Testis (tissue), 2 donors: ENCODE results near the gene SPINK9.

Source experiments
- CTCF ChIP-seq, 3 experiments: fragments of 450-650 bp in 2 of 3; fragments of 200-600 bp in 1 of 3; sonication (generic) in 1 of 3; IDR thresholded peaks; one replicate each; pipeline ENCODE4 v1.5.1; 2016 to 2019; ENCODE audit warnings: antibody characterized with exemption in 3 of 3, mild to moderate bottlenecking in 2 of 3, moderate library complexity in 1 of 3
- POLR2A ChIP-seq: fragments of 450-650 bp; IDR thresholded peaks from one replicate; pipeline ENCODE4 v1.6.1; 2017; ENCODE audit warnings: antibody characterized with exemption, mild to moderate bottlenecking, moderate library complexity

- TF ChIP-seq CTCF (IDR thresholded peaks at IDR 0.05) = peak; percentile 56 to 66 (median 60)
- TF ChIP-seq POLR2A = no peak
These were observed 39.5 kb downstream of the SPINK9 start for GRCh38 chr5:148374690-148375360.
